A549 treated with GW870086 at 1 μM for 4 hours (cell line): Measurements from ENCODE around the gene PIH1D1. TPM values are rescaled to one million over a fixed set of nuclear protein-coding genes. Genes with fewer than 3 reads are reported as not detected.

Experiments used
- total RNA-seq: library from RNA; stranded (reverse); fragments of 200-300 nt; extraction: Qiagen RNA extraction; gene quantifications from 5 replicates; pipeline ENCODE4 v1.2.3, GENCODE V29; 2022; ENCODE audit warnings: low read depth

PIH1D1 gene
- 89.3 to 95.7 TPM (median 93.6 TPM) in 5 replicates for total RNA-seq

GRCh38 chr19:49451430-49452181 is at the start of gene PIH1D1:
Gene PIH1D1, minus strand, starts transcription at chr19:49451814. Its CDS starts 240 bp downstream, at chr19:49451574.

GRCh38 chr19:49487277-49488045 is 35.8 kb upstream of the PIH1D1 start, which contains the start of gene RPL13A:
Gene RPL13A, plus strand, starts transcription at chr19:49487608. Its CDS starts 22 bp downstream, at chr19:49487630.

DNA sequence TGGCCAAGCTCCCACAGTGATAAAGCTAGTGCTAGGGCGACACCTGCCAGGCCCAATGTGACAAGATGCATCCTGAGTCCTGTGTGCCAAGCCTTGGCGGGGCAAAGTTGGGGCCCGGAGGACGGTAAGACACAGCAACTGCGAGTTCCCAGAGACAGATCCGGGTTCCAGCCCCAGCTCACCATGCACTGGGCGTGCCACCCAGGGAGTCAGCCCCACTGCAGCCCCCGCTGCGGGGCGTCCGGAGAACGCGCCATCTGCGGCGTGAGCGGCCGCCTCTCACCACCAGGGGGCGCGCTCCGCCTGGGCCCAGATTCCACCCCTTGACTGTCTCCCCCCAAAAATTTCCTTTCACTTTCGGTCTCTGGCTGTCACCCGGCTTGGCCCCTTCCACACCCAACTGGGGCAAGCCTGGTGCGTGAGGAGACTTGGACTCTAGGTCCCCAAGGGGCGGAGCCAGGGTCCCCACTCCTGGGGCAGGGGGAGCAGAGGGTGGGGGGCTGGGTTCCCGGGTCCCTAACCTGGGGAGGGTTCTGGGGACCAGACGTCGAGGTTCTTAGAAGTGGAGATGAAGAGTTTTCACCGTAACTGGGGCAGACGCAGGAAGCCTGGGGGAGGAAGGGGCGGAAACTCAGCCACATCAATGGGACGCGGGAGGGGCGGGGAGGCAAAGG is 22.4 kb upstream of the PIH1D1 start, which contains the start of gene FLT3LG:
TSS of gene FLT3LG (plus strand) at position 348 of the 674 bp plus-strand sequence. CDS start 425 bp downstream, outside the sequence.

DNA sequence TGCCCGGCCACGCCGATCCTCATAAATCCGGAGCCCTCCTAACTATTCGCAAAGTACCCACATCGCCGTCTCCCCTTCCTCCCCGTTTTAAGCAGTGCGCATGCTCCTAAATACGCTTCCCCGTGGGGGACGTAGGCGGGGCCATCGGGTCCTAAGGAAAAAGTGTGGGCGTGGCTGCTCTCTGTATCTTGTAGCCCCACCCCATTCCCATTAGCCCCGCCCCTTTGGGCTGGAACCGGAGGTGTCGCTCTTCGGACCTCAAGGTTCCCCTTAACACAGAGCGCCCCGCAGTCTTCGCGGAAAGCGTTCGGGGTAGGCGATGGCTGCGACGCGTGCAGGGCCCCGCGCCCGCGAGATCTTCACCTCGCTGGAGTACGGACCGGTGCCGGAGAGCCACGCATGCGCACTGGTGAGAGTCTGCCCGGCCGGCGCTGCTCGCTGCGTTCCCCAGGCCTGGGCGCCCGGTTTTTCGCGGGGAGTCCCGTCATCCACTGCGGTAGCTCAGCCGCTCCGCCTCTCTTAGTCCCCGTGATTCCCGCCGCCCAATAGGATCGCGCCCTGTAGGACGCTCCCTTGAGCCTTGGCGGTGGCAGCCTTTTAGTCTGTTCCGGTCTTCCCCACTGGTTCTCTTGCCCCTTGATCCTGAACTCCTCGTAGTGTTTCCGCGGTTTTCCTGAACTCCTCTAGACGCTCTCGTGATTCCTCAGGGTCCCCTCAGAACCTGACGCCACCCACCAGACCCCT is 1.6 kb upstream of the PIH1D1 start, which contains the start of gene ALDH16A1:
TSS of gene ALDH16A1 (plus strand) at position 213 of the 744 bp plus-strand sequence. CDS start at position 320, 107 bp downstream.

DNA sequence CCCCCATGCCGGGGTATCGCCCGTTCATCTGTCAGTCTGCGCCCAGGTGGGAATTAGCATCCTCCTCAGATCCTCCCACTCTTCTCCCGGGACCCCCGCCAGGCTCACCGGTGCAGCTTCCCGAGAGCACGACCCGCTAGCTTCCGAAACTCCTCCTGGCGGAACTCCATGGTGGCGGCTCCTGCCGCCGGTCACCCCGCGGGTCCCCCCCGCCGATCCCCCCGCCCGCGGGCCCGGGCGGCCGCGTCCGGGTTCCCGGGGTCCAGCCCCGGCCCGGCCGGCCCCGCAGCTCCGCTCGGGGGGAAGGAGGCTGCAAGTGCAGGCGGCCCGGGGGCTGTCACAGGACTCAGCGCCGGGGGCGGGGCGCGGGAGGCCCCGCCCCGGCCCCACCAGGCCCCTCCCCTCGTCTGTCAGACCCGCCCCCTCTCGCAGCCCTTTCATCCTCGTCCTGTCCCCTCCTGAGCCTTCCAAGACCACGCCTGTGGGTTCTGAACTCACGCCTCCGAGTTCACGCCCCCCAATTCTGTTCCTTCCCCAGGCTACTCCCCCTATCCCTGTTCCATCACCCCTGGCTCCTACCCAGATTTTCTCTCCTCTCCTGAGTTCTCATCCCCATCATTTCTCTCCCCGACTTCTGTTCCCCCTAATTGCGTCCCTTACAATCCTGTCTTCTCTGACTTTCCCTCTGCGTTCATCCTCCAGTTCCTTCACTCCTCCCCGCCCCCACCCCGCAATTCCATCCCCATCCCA is 10.2 kb downstream of the PIH1D1 start, which contains the start of gene SLC17A7:
TSS of gene SLC17A7 (minus strand) at position 318 of the 750 bp plus-strand sequence. CDS start at position 170, 148 bp downstream.

DNA sequence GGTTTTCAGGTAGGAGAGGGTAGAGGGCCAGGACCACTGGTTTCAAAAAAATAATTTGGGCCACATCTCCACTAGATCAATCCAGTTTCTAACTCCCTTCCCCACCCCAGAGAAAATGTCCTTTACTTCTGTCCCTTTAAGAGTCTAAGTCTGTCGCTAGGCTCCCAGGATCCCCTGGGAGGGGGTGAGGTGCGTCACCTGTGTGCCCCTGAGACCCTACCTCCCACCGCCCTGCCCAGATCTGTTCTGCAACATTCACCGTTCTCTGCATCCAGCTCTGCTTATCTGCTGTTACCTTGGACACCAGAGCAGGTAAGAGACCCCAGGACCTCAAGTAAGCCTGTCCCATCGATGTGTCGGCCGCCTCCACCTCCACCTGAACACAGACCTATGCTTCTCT is 26.4 kb downstream of the PIH1D1 start, which contains the start of gene GFY:
TSS of gene GFY (plus strand) at position 211 of the 400 bp plus-strand sequence. CDS start 1,043 bp downstream, outside the sequence.

DNA sequence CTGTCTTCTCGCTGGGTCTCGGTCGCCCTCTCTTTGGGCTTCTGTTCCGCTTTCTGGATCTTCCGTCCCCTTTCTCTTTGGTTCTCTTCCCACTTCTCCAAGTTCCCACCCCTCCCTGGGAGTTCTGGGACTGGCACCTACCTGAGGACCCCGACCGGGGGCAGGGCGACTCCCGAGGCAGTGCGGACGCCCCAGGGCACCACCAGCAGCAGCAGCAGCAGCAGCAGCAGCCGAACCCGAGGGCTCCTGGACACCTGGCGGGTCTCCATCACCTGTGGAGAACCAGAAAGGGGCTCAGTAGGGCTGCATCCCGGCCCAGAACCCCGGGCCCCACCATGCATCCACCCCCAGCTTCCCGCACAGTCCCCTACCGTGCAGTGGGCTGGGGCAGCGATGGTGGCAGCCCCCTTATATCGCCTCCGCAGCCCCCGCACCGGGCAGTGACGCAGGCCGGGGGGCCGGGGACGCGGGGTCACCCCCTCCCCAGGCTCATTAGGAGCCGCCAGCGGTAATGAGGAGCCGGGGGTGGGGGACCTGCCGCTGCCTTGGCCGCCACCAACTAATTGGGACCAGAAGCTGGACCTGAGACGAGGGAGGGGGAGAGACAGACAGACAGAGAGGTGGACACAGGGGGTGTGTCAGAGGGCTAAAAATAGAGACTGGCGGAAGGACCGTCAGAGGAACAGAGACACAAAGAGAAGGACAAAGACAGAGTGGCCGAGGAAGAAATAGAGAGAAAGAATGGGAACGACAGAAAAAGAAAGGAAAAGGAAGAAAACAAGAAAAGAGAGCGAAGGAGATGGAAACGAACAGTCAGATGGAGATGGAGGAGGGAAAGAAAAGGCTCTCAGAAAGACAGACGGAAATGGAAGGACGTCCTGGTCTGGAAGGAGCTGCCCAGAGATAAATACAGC is 28.3 kb downstream of the PIH1D1 start, which contains the start of gene PTH2:
TSS of gene PTH2 (minus strand) at position 371 of the 914 bp plus-strand sequence. CDS start at position 269, 102 bp downstream.

Other genes starting within 250 kb of the PIH1D1 start
- 0.62 to 1.6 TPM (median 0.81 TPM) in 5 replicates for gene SLC6A16, start 126.6 kb downstream of the PIH1D1 start, total RNA-seq
- not detected in 5 replicates for gene CD37, start 116.4 kb downstream of the PIH1D1 start, total RNA-seq
- 12.6 to 19.1 TPM (median 17.7 TPM) in 5 replicates for gene TEAD2, start 89.4 kb downstream of the PIH1D1 start, total RNA-seq
- 0.70 to 1.1 TPM (median 0.89 TPM) in 5 replicates for gene DKKL1, start 87.9 kb downstream of the PIH1D1 start, total RNA-seq
- gene KASH5, start 63.6 kb downstream of the PIH1D1 start, total RNA-seq = 0.33 TPM in 1 of 5 replicates, not detected in the others
- gene PTH2, start 28.4 kb downstream of the PIH1D1 start, total RNA-seq = 0.46 TPM in 1 of 5 replicates, not detected in the others
- 0.08 to 0.30 TPM (median 0.14 TPM) in 5 replicates for gene GFY, start 26.4 kb downstream of the PIH1D1 start, total RNA-seq
- gene SLC17A7, start 10.3 kb downstream of the PIH1D1 start, total RNA-seq = 0.51 to 0.57 TPM (median 0.53 TPM) in 5 replicates
- gene ALDH16A1, start 1.4 kb upstream of the PIH1D1 start, total RNA-seq = 19.5 to 25.6 TPM (median 23.9 TPM) in 5 replicates
- gene FLT3LG, start 22.4 kb upstream of the PIH1D1 start, total RNA-seq = 0.69 to 1.8 TPM (median 1.4 TPM) in 5 replicates
- 3,723 to 4,607 TPM (median 4,089 TPM) in 5 replicates for gene RPL13A, start 35.8 kb upstream of the PIH1D1 start, total RNA-seq
- gene RPS11, start 44.6 kb upstream of the PIH1D1 start, total RNA-seq = 3,748 to 4,968 TPM (median 3,902 TPM) in 5 replicates
- gene FCGRT, start 60.8 kb upstream of the PIH1D1 start, total RNA-seq = 21.0 to 33.8 TPM (median 29.8 TPM) in 5 replicates
- gene RCN3, start 76.2 kb upstream of the PIH1D1 start, total RNA-seq = 1.2 to 2.3 TPM (median 2.1 TPM) in 5 replicates
- gene NOSIP, start 128.7 kb upstream of the PIH1D1 start, total RNA-seq = 91.1 to 111 TPM (median 104 TPM) in 5 replicates
- gene PRRG2, start 129.5 kb upstream of the PIH1D1 start, total RNA-seq = 0.45 to 0.95 TPM (median 0.87 TPM) in 5 replicates
- 28.9 to 36.4 TPM (median 34.4 TPM) in 5 replicates for gene PRR12, start 139.4 kb upstream of the PIH1D1 start, total RNA-seq
- 112 to 160 TPM (median 157 TPM) in 5 replicates for gene RRAS, start 188.3 kb upstream of the PIH1D1 start, total RNA-seq
- 47.8 to 68.4 TPM (median 63.0 TPM) in 5 replicates for gene SCAF1, start 190.4 kb upstream of the PIH1D1 start, total RNA-seq
- 85.2 to 107 TPM (median 102 TPM) in 5 replicates for gene IRF3, start 214.0 kb upstream of the PIH1D1 start, total RNA-seq
- gene BCL2L12, start 214.1 kb upstream of the PIH1D1 start, total RNA-seq = 55.5 to 73.8 TPM (median 71.1 TPM) in 5 replicates
- 397 to 431 TPM (median 408 TPM) in 5 replicates for gene PRMT1, start 225.5 kb upstream of the PIH1D1 start, total RNA-seq
- 3.7 to 6.1 TPM (median 5.6 TPM) in 5 replicates for gene ADM5, start 237.8 kb upstream of the PIH1D1 start, total RNA-seq
- gene CPT1C, start 239.3 kb upstream of the PIH1D1 start, total RNA-seq = 10.9 to 14.2 TPM (median 13.2 TPM) in 5 replicates